Erythroblast (primary cell): ENCODE measurements around the gene CTU2.

Experiments used
- DNase-seq, 2 experiments: peaks; one replicate each; lab custom pipeline; 2025; lab: John Stamatoyannopoulos, UW
- GATA1 ChIP-seq: IDR thresholded peaks from 2 replicates; pipeline ENCODE4 v1.6.1; 2011; ENCODE audit warnings: low read depth, mild to moderate bottlenecking, control low read depth, low read length, moderate library complexity
- POLR2A ChIP-seq: IDR thresholded peaks from 2 replicates; pipeline ENCODE4 v1.6.1; 2011; ENCODE audit warnings: mild to moderate bottlenecking, low read length

Gene CTU2

GRCh38 chr16:88739977-88740726 lies 33.8 kb downstream of the CTU2 start:
- TF ChIP-seq GATA1 (no peak), POLR2A (no peak)
- no peak for DNase-seq

GRCh38 chr16:88740727-88741055 lies 34.4 kb downstream of the CTU2 start:
- no peak for DNase-seq
- no peak for TF ChIP-seq POLR2A
- TF ChIP-seq GATA1, result no peak

- DNase-seq, result no peak
- TF ChIP-seq POLR2A, result no peak
- no peak for TF ChIP-seq GATA1
Observed at GRCh38 chr16:88741368-88741767, 35.1 kb downstream of the CTU2 start.

GRCh38 chr16:88742896-88743605 lies 36.7 kb downstream of the CTU2 start:
- no peak for DNase-seq
- no peak for TF ChIP-seq GATA1
- TF ChIP-seq POLR2A, result no peak

GRCh38 chr16:88743693-88744576 lies 37.6 kb downstream of the CTU2 start:
- no peak for TF ChIP-seq POLR2A
- DNase-seq, result peak; percentile 58 to 83

- TF ChIP-seq POLR2A (no peak), GATA1 (no peak)
- DNase-seq, result no peak
Observed at GRCh38 chr16:88744577-88745521, 38.5 kb downstream of the CTU2 start.

GRCh38 chr16:88746506-88746905 lies 40.2 kb downstream of the CTU2 start:
- TF ChIP-seq GATA1 (no peak), POLR2A (no peak)
- no peak for DNase-seq

- peak; percentile 84 to 88 for DNase-seq
- TF ChIP-seq GATA1 (no peak), POLR2A (no peak)
Observed at GRCh38 chr16:88747588-88748301, 41.4 kb downstream of the CTU2 start.

GRCh38 chr16:88748364-88748763 lies 42.1 kb downstream of the CTU2 start:
- DNase-seq, result no peak

GRCh38 chr16:88749358-88749757 lies 43.1 kb downstream of the CTU2 start:
- DNase-seq, result peak in 1 of 2 experiments; percentile 25
- TF ChIP-seq GATA1 (no peak), POLR2A (no peak)

More at GRCh38 chr16:88748364-88748763, 42.1 kb downstream of the CTU2 start:
- TF ChIP-seq POLR2A (no peak), GATA1 (no peak)

GRCh38 chr16:88750854-88751253 lies 44.6 kb downstream of the CTU2 start:
- DNase-seq, result no peak
- TF ChIP-seq GATA1 (no peak), POLR2A (no peak)

- TF ChIP-seq POLR2A (no peak), GATA1 (no peak)
- no peak for DNase-seq
Observed at GRCh38 chr16:88752386-88753002, 46.2 kb downstream of the CTU2 start.
